MM.1S (cell line): Measurements from ENCODE around the gene DCUN1D5.

Experiments used
- DNase-seq: peaks from one replicate; pipeline ENCODE4 v3.0.0-alpha.2; 2015
- H2AFZ ChIP-seq: fragments of 300-600 bp; sonication (generic); 2 replicates; pipeline ENCODE4 v1.6.0; 2016; ENCODE audit warnings: antibody characterized with exemption, low read length
- H3F3A ChIP-seq: fragments of 300-600 bp; sonication (generic); 2 replicates; pipeline ENCODE4 v1.6.1; 2016; ENCODE audit warnings: mild to moderate bottlenecking, antibody characterized with exemption, low read length, moderate library complexity, mixed read lengths; ENCODE audit not compliant: insufficient read depth
- H3K27ac ChIP-seq: fragments of 300-600 bp; sonication (generic); 2 replicates; pipeline ENCODE4 v1.5.1; 2016; ENCODE audit warnings: mild to moderate bottlenecking, low read length
- H3K27me3 ChIP-seq: fragments of 300-600 bp; sonication (generic); replicated peaks from 2 replicates; pipeline ENCODE4 v1.6.0; 2016; ENCODE audit warnings: low read length; ENCODE audit not compliant: insufficient read depth
- H3K36me3 ChIP-seq: fragments of 300-600 bp; sonication (generic); replicated peaks from 2 replicates; pipeline ENCODE4 v1.6.1; 2016; ENCODE audit warnings: mild to moderate bottlenecking, low read length, mixed read lengths; ENCODE audit not compliant: insufficient read depth
- H3K4me1 ChIP-seq: fragments of 300-600 bp; sonication (generic); 2 replicates; pipeline ENCODE4 v1.6.1; 2016; ENCODE audit warnings: low read length, mixed read lengths
- H3K4me2 ChIP-seq: fragments of 300-600 bp; sonication (generic); 2 replicates; pipeline ENCODE4 v1.6.0; 2016; ENCODE audit warnings: low read depth, low read length
- H3K4me3 ChIP-seq: fragments of 300-600 bp; sonication (generic); 2 replicates; pipeline ENCODE4 v1.5.1; 2016; ENCODE audit warnings: low read length, mixed read lengths
- H3K79me2 ChIP-seq: fragments of 300-600 bp; sonication (generic); 2 replicates; pipeline ENCODE4 v1.6.1; 2016; ENCODE audit warnings: mixed run types, low read length, mixed read lengths
- H3K9ac ChIP-seq: fragments of 300-600 bp; sonication (generic); 2 replicates; pipeline ENCODE4 v1.6.1; 2016; ENCODE audit warnings: low read length, mixed read lengths
- H3K9me2 ChIP-seq: fragments of 300-600 bp; sonication (generic); replicated peaks from 2 replicates; pipeline ENCODE4 v1.6.1; 2016; ENCODE audit warnings: mild to moderate bottlenecking, low read length, mixed read lengths; ENCODE audit not compliant: insufficient read depth
- H3K9me3 ChIP-seq: fragments of 300-600 bp; sonication (generic); replicated peaks from 2 replicates; pipeline ENCODE4 v1.6.1; 2016; ENCODE audit warnings: mild to moderate bottlenecking, low read length, mixed read lengths; ENCODE audit not compliant: insufficient read depth
- H4K20me1 ChIP-seq: fragments of 300-600 bp; sonication (generic); 2 replicates; pipeline ENCODE4 v1.6.1; 2016; ENCODE audit warnings: mild to moderate bottlenecking, low read length, moderate library complexity, mixed read lengths; ENCODE audit not compliant: insufficient read depth
- EZH2 ChIP-seq: fragments of 300-600 bp; sonication (generic); optimal IDR thresholded peaks from 2 replicates; pipeline ENCODE3; 2017; ENCODE audit warnings: low read depth, mild to moderate bottlenecking, antibody characterized with exemption, low read length, mixed read lengths
- EZH2phosphoT487 ChIP-seq: fragments of 300-600 bp; sonication (generic); IDR thresholded peaks from 2 replicates; pipeline ENCODE4 v1.6.1; 2018; ENCODE audit warnings: antibody characterized with exemption, low read length
- TF ChIP-seq, protein P1 (sequence below): fragments of 300-600 bp; sonication (generic); IDR thresholded peaks from 2 replicates; pipeline ENCODE4 v1.5.1; 2016; ENCODE audit warnings: antibody characterized with exemption, low read length, mixed read lengths

Gene DCUN1D5

GRCh38 chr11:103112364-103112763 is 20.4 kb upstream of the DCUN1D5 start:
- no peak overlapping the region for H3K27ac ChIP-seq
- no peak overlapping the region for H3K9ac ChIP-seq
- no peak overlapping the region for H2AFZ ChIP-seq
- no peaks in the 10 kb centered on the region for H3K27me3 ChIP-seq
- no peaks in the 10 kb centered on the region for H3K36me3 ChIP-seq
- H3K4me3 ChIP-seq = no peak overlapping the region
- no peak overlapping the region for H3K4me2 ChIP-seq
- 0 out of 2 replicates have a peak, but pooled peaks cover 3% of the 10 kb centered on the region for H3K4me1 ChIP-seq
- no peaks in the 10 kb centered on the region for H3K79me2 ChIP-seq
- no peaks in the 10 kb centered on the region for H3K9me2 ChIP-seq
- TF ChIP-seq, protein P1, sequence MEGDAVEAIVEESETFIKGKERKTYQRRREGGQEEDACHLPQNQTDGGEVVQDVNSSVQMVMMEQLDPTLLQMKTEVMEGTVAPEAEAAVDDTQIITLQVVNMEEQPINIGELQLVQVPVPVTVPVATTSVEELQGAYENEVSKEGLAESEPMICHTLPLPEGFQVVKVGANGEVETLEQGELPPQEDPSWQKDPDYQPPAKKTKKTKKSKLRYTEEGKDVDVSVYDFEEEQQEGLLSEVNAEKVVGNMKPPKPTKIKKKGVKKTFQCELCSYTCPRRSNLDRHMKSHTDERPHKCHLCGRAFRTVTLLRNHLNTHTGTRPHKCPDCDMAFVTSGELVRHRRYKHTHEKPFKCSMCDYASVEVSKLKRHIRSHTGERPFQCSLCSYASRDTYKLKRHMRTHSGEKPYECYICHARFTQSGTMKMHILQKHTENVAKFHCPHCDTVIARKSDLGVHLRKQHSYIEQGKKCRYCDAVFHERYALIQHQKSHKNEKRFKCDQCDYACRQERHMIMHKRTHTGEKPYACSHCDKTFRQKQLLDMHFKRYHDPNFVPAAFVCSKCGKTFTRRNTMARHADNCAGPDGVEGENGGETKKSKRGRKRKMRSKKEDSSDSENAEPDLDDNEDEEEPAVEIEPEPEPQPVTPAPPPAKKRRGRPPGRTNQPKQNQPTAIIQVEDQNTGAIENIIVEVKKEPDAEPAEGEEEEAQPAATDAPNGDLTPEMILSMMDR = no peak
- no peak for TF ChIP-seq EZH2
- TF ChIP-seq EZH2phosphoT487 = no peak
- H3K9me3 ChIP-seq = no peaks in the 10 kb centered on the region
- no peak for DNase-seq
- 0 out of 2 replicates have a peak, but pooled peaks cover 3% of the 10 kb centered on the region for H3F3A ChIP-seq
- H4K20me1 ChIP-seq = no peaks in the 10 kb centered on the region

GRCh38 chr11:103111400-103111799 is 19.4 kb upstream of the DCUN1D5 start:
- H4K20me1 ChIP-seq = no peaks in the 10 kb centered on the region
- H3K27ac ChIP-seq = no peak overlapping the region
- H3K4me1 ChIP-seq = 0 out of 2 replicates have a peak, but pooled peaks cover 3% of the 10 kb centered on the region
- no peaks in the 10 kb centered on the region for H3K9me2 ChIP-seq
- H3K9ac ChIP-seq = no peak overlapping the region
- H2AFZ ChIP-seq = no peak overlapping the region
- DNase-seq = no peak
- no peak overlapping the region for H3K4me2 ChIP-seq
- H3K36me3 ChIP-seq = no peaks in the 10 kb centered on the region
- H3K27me3 ChIP-seq = no peaks in the 10 kb centered on the region
- H3F3A ChIP-seq = 0 out of 2 replicates have a peak, but pooled peaks cover 3% of the 10 kb centered on the region
- no peaks in the 10 kb centered on the region for H3K9me3 ChIP-seq
- TF ChIP-seq EZH2 = no peak
- TF ChIP-seq, protein P1 = no peak
- TF ChIP-seq EZH2phosphoT487 = no peak
- no peaks in the 10 kb centered on the region for H3K79me2 ChIP-seq
- H3K4me3 ChIP-seq = no peak overlapping the region

- no peaks in the 10 kb centered on the region for H4K20me1 ChIP-seq
- H3K79me2 ChIP-seq = no peaks in the 10 kb centered on the region
- H3K4me3 ChIP-seq = no peak overlapping the region
- no peak overlapping the region for H2AFZ ChIP-seq
- DNase-seq = no peak
- no peak overlapping the region for H3K27ac ChIP-seq
- no peaks in the 10 kb centered on the region for H3K9me3 ChIP-seq
- TF ChIP-seq, protein P1 = 0 out of 2 replicates have a peak, but pooled peaks have one; percentile 6
- no peak for TF ChIP-seq EZH2
- no peaks in the 10 kb centered on the region for H3K27me3 ChIP-seq
- H3K36me3 ChIP-seq = no peaks in the 10 kb centered on the region
- no peak overlapping the region for H3K4me2 ChIP-seq
- 0 out of 2 replicates have a peak, but pooled peaks cover 3% of the 10 kb centered on the region for H3K4me1 ChIP-seq
- H3K9ac ChIP-seq = no peak overlapping the region
- H3F3A ChIP-seq = 0 out of 2 replicates have a peak, but pooled peaks cover 3% of the 10 kb centered on the region
- H3K9me2 ChIP-seq = no peaks in the 10 kb centered on the region
Observed at GRCh38 chr11:103110391-103110790, 18.4 kb upstream of the DCUN1D5 start.
